HG03520 (cell line): ENCODE data around the gene JAGN1.
"Not testable (repeated sequence)": the region's sequence is repeated elsewhere in the genome, so short reads cannot be mapped to it uniquely, and the experiment has no call there.

Experiments
- ATAC-seq: cut with Tn5 transposase; IDR thresholded peaks from one replicate; pipeline ENCODE4 v1.9.1; 2021; ENCODE audit warnings: mild to moderate bottlenecking, moderate library complexity; ENCODE audit not compliant: unreplicated experiment

The JAGN1 gene

DNA sequence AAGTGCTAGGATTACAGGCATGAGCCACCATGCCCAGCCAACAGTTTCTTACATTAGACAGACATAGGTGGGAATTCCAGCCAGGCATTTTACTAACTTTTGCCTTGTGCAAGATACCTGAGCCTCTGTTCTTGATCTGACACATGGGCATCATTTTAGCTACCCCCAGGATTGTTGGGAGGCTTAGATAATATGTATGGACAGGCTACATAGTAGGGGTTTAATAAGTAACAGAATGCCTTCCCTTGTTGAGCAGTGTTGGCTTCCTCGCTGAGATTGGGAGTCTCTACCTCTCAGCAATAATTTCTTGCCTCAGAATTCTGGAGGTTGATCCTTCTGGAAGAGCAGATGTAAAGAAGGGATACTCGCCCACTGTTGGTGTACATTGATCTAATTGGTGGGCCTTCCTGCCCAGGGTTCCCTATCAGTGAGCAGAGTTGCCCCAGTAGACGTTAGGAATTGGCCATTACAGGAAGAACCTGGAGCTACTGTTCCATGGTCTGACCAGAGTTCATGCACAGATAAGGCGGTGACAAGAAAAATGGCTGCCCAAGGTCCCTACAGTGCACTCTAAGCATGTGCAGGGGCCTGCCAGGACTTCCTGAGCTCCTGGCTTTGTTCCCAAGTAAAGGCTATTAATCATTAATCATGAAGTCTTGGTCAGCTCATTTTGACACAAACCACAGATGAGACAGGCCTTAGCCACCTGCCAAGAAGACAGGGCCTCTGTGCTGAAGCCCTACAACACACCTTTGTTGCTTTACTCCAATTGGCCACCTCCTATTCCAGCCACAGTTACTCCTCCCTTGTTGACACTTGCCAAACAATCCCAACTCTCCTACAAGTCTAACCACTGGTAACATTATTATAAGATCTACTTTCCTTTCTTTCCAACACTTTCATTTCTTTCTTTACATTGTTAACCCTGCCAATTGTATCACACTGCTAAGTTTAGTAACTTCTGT is 7.3 kb downstream of the JAGN1 start:
- ATAC-seq, result no peak

DNA sequence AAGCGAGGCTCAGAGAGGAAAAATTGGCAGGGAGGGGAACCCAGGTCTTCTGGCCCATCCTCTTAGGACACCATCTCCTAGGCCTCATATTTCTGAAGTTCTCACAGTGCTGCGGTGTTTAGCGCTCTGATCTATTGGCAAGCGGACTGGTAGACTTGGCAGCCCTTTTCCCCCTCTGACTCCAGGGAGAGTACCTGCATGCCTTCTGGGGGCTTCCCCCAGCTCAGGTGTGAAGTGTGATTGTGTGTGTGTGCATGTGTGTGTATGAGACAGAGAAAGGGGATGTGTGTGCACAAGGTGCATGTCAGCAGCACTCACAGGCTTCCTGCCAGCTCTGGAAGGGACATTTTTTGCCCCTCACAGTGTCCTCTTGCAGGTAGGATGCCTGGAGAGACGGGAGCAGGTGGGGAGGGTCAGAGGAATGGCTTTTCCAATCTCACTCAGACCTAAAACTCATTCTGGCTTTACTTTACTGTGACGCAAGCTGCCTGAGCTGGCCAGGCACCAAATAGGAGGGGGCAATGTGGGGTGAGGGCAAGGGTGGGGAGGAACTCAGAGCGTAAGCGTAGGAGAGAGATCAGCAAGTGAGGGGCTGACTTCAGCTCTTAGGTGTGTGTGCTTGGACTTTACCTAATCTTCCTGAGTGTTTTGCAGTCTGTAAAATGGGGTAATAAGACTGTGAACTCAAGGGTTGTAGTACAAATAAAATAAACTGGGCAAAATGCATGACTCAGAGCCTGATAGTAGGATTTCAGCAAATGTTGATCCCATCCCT is 8.2 kb downstream of the JAGN1 start:
- no peak for ATAC-seq

DNA sequence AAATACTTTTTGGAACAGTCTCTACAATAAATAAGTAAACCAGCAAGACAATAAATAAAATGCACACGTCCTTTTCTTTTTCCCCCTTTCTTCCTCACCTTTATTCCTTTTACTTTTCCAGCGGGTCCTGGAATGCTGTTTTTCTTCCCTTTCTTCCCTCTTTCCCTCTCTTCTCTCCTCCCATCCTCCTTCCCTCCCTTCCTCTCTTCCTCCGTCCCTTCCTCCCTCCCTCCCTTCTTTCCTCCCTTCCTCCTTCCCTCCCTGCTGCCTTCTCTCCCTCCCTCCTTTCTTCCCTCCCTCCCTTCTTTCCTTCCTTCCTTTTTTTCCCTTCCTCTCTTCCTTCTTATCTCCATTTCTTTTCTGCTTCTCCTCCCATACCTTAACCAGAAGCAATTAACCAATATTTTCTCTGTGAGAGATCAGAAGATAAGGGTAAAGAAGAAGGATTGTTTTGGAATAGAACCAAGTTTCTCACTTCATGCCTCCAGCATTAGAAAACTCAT is 8.9 kb downstream of the JAGN1 start:
- ATAC-seq, result no peak

DNA sequence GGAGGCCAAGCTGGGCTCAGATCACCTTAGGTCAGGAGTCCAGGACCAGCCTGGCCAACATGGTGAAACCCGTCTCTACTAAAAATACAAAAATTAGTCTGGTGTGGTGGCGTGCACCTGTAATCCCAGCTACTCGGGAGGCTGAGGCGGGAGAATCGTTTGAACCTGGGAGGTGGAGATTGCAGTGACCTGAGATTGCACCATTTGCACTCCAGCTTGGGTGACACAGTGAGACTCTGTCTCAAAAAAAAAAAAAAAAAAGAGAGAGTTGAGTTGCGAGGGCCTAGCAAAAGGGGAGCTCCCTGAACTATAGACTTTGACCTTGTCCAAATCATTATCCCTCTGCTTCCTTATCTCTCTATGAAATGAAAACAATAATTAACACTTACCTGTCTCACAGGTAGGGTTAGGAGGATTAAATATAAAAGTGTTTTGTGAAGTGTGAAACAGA is 10.6 kb downstream of the JAGN1 start:
- not testable (repeated sequence) for ATAC-seq

DNA sequence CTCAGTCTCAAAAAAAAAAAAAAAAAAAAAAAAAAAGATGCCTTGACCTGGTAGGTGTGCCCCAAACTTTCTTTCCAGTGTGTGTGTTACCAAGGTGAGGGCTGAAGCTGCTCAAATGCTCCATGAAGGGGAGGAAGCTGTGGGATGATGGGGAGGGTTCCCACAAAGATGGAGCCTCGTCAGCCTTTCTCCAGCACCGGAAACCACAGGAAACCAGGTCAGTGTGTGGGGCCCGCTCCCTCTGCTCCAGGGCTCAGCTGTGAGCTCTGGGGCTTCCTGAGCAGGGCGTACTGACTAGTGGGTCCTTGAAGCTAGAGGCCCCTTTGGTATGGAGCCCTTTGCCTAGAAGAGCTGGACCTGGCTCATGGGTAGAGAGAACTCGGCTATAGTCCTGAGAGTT is 11.6 kb downstream of the JAGN1 start:
- ATAC-seq, result no peak

DNA sequence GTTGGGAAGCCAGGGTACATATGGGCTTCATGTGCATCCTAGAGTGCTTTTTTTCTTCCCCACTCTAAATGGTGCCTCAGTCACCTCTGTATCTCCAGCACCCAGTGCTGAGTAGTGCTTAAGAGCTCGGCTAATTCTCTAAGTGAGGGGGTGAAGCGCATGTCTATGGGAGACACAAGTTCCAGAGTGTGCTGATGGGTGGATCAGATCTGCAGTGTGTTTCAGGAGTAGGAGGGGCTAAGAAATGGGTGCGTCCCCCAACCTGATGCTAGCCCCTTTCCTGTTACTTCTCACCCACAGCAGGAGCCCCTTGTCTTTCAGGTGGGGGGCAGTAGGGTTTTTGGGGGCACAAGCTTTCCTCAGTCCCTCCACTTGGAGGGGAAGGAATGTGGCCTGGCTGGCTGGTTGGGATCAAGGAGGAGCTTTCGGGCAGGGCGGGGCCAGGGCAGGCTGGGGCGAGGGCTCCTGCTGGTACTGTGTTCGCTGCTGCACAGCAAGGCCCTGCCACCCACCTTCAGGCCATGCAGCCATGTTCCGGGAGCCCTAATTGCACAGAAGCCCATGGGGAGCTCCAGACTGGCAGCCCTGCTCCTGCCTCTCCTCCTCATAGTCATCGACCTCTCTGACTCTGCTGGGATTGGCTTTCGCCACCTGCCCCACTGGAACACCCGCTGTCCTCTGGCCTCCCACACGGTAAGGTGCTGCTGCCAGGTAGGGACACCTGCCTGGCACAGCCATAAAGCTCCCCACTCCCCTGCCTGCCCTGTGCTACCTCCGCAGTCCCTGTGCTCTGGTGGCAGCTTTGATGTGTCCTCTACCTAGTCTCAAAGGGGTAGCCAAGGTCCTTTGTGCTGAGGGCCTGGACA is 12.2 kb downstream of the JAGN1 start, which contains the start of gene IL17RE:
TSS of gene IL17RE (plus strand) at position 477 of the 866 bp plus-strand sequence. CDS start at position 562, 85 bp downstream.
- ATAC-seq, result no peak

DNA sequence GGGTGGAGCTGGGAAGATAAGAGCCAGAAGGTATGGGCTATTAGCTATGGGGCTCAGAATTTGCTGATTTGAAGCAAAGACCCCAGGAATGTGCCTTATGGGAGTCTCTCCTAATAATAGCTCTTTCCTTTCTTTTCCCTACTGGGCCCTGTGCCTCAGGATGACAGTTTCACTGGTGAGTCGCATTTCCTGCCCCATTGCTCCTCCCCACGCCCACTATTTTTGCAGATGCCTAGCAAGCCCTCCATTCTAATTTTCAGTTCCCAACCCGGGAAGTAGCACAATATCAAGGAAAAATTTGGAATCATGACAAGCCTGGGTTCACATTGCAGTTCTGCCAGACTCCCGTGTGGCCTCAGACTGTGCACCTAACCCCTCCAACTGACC is 12.8 kb downstream of the JAGN1 start:
- ATAC-seq, result no peak

DNA sequence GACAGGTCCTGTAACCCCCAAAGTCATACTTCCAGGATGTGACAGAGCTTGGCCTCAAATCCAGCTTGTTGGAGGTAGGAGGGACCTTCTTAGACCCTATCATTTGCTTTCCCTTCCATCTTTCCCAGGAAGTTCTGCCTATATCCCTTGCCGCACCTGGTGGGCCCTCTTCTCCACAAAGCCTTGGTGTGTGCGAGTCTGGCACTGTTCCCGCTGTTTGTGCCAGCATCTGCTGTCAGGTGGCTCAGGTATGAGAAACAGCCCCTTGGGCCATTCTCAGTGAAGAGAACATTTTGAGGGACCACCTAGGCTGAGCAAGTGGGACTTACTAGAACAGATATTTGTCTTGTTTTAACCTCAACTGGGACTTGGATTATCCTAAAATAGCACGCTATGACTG is 13.5 kb downstream of the JAGN1 start:
- ATAC-seq, result no peak

DNA sequence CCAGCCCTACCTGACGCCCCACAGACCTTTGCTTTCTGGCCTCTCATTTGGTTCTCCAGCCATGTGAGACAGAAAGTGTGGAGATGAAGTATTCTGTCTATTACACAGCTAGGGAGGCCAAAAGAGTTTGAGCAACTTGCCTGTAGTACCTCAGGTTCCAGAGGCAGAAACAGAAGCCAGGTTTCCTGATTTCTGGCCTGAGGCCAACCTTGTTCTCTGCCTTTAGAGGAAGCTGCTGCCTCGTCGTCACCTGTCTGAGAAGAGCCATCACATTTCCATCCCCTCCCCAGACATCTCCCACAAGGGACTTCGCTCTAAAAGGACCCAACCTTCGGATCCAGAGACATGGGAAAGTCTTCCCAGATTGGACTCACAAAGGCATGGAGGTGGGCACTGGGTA is 16.1 kb downstream of the JAGN1 start:
- ATAC-seq, result no peak

DNA sequence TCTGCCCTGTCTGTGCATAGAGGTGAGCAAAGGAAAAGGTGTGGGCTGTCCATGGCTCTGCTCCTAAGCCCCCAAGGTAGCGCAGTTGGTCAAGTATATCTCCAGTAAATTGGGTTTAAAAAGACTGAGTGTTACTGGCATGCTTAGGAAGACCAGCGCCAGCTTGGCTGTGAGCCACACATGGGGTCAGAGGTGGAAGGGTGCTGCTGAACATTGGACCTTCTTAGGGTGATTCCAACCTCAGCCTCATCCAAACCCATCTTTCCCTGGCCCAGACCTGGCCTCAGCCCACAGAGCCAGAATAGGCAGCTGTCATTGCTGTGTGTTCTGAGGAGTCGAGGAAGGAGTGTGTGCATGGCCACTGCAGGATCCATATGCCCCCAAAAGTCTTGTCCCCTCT is 17.9 kb downstream of the JAGN1 start:
- no peak for ATAC-seq

DNA sequence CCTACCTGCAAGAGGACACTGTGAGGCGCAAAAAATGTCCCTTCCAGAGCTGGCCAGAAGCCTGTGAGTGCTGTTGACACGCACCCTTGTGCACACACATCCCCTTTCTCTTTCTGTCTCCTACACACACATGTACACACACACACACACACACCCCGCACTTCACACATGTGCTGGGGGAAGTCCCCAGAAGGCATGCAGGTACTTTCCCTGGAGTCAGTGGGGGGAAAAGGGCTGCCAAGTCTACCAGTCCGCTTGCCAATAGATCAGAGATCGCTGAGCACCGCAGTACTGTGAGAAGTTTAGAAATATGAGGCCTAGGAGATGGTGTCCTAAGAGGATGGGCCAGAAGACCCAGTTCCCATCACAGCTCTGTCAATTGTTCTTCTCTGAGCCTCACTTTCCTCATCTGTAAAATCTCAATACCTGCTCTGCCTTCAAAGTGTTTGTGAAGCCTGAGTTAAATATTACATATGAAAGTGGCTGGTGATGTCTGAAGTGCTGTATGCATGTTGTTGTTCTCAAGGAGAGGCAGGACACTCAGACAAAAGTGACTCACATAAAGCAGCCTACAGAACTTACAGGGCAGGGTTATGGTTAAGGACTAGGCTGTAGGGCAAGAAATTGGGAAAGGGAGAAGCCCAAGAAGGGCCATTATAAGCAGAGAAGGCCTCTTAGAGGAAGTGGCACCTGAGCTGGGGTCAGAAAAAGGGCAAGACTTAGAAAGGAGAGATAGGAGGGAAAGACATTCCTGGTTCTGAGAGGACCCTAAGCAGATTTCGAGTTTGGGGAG is 19.0 kb downstream of the JAGN1 start:
- ATAC-seq, result no peak

DNA sequence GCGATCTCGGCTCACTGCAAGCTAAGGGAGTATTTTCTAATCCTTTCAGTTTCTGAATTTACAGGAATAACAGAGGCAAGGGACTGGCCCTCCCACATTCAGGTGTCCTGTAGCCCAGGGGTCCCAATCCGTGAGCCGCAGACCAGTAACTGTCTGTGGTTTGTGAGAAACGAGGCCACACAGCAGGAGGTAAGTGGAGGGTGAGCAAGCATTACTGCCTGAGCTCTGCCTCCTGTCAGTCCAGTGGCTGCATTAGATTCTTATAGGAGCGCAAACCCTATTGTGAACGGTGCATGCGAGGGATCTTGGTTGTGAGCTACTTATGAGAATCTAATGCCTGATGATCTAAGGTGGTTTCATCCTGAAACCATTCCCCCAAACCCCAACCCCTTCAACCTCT is 21.5 kb downstream of the JAGN1 start:
- ATAC-seq, result no peak

DNA sequence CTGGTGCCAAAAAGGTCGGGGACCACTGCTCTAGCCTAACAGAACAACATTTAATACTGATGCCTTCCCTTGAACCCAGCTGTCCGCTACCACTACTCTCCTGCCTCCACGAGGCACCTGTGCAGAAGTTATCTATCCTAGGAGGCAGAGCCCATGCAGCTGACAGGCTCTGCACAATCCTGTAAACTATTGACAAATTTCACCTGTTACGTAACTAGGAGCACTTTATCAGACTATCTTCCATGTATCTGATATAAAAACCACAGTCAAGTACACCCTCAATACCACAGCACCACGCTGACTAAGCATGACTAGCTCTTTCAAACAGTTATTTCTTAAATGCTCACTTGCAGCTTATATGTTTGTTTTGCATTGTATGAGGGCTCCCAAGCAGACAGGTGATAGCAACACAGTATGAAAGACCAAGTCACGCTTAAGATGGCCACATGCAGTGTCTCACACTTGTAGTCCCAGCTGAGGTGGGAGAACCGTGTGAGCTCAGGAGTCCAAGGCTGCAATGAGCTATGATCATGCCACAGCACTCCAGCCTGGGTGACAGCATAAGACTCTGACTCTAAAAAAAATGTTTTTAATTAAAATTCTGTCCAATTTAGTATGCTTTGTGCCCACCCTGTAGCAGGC is 22.0 kb downstream of the JAGN1 start:
- ATAC-seq, result no peak

DNA sequence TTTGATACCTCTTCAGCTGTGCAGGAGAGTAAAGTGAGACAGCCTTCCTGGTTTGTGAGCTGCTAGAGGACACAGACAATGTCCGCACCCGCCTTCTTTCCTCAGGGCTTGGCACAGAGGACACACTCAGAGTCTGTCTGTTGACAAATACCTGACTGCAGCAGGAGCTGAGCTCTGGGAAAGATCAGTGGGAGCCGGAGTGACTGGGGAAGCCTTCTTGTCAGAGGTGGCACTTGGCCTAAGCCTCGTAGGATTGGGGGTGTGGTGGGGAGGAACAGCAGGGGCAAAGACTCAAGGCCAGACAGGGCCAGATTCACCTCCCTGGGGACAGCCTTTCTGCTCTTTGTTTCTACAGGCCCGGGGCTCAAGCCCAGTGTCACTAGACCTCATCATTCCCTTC is 23.2 kb downstream of the JAGN1 start:
- no peak for ATAC-seq

DNA sequence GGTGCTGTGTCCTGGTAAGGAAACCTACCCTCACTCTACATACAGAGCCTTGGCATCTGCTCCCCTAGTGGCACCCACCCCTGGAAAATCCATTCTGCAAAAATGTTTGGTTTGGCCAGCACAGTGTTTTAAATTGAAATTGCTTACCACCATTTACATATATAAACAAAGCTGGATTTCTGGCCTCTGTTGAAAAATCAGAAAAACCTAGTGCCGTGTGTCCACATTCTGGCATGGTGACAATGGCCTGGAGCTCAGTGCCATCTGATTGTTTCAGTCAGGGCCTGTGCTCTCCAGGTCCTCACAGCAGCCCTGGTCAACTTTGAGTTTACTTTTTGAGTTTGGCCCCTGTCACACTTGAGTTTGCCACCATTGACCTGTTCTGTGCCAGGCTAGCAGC is 23.6 kb downstream of the JAGN1 start:
- ATAC-seq, result no peak

DNA sequence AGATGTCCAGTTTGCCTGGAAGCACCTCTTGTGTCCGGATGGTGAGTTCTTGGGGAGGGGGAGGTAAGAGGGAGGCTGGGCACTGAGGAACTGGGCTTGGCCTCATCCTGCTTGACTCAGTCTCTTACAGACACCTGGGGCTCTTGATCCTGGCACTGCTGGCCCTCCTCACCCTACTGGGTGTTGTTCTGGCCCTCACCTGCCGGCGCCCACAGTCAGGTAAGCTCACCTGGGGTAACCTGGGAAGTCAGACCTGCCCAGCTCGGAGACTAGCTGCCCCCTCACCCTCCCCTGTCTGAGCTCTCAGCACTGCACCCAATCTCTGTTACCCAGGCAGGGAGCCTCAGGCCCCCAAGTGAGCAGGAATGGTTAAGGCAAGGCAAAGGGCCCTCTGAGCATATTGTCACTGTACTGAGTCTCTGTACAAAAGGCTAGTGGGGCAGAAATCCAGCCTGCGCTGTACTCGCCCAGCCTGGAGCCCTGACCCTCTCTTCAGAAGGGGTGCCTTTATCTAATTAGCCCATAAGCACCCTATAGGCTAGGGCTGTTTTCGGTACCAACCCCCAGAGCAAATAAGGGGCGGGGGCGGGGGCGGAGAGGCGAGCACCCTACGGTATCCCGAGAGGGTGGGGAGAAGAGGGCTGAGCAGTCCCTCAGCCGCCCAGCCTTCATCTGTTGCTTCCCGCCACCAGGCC is 24.3 kb downstream of the JAGN1 start:
- ATAC-seq, result no peak

DNA sequence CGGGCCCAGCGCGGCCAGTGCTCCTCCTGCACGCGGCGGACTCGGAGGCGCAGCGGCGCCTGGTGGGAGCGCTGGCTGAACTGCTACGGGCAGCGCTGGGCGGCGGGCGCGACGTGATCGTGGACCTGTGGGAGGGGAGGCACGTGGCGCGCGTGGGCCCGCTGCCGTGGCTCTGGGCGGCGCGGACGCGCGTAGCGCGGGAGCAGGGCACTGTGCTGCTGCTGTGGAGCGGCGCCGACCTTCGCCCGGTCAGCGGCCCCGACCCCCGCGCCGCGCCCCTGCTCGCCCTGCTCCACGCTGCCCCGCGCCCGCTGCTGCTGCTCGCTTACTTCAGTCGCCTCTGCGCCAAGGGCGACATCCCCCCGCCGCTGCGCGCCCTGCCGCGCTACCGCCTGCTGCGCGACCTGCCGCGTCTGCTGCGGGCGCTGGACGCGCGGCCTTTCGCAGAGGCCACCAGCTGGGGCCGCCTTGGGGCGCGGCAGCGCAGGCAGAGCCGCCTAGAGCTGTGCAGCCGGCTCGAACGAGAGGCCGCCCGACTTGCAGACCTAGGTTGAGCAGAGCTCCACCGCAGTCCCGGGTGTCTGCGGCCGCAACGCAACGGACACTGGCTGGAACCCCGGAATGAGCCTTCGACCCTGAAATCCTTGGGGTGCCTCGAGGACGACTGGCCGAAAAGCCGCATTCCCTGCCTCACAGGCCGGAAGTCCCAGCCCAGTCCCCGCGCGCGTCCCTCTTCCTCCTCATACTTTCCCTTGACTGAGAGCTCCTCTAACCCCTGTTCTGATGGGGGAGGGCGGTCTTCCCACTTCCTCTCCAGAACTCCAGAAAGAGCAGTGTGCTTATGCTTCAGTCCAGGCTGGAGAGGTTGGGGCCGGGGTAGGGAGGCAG is 25.1 kb downstream of the JAGN1 start:
- ATAC-seq, result no peak

DNA sequence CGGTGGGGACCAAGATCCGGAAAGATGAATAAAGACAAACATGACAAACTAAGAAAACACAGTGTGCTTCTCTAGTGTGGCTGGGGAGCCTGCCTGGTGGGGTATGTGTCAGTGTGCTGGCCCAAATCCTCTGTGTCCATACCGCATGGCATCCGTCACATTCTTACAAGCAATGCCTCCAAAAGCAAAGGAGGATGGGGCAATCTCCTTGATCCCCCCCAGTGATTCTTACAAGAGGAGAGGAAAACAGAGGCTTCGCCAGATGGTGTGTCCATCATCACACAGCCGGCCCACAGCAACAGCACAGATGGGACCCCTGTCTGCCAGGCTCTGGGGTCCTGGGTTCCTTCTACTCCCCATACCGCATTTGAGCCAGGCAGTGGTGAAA is 25.9 kb downstream of the JAGN1 start:
- ATAC-seq, result no peak
